LNCAP (cell line): Measurements from ENCODE around the gene RASGEF1B.

Experiments used
- TF ChIP-seq, protein P1 (sequence below): fragments of 450-650 bp; IDR thresholded peaks from 2 replicates; pipeline ENCODE4 v1.5.1; 2017; ENCODE audit warnings: mild to moderate bottlenecking

RASGEF1B gene

DNA sequence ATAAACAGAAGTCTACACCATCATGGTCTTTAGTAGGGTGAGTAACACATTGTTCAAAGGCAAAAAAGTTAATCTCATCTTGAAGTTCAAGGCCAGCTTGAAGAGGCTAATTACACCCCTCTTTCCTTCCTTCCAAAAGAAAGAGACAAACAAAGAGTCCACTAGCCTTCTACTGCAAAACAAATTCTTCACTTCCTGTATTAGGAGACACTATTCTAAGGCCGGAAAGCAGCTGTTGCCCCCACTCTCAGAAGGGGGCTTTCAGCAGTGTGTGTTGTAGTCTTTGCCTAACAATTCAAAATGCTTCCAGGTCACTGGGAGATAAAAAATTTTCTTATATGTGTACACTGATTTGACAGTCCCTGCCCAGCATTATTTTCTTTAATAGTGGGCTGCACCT is 25.1 kb downstream of the RASGEF1B start:
- TF ChIP-seq, protein P1, sequence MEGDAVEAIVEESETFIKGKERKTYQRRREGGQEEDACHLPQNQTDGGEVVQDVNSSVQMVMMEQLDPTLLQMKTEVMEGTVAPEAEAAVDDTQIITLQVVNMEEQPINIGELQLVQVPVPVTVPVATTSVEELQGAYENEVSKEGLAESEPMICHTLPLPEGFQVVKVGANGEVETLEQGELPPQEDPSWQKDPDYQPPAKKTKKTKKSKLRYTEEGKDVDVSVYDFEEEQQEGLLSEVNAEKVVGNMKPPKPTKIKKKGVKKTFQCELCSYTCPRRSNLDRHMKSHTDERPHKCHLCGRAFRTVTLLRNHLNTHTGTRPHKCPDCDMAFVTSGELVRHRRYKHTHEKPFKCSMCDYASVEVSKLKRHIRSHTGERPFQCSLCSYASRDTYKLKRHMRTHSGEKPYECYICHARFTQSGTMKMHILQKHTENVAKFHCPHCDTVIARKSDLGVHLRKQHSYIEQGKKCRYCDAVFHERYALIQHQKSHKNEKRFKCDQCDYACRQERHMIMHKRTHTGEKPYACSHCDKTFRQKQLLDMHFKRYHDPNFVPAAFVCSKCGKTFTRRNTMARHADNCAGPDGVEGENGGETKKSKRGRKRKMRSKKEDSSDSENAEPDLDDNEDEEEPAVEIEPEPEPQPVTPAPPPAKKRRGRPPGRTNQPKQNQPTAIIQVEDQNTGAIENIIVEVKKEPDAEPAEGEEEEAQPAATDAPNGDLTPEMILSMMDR, result no peak

DNA sequence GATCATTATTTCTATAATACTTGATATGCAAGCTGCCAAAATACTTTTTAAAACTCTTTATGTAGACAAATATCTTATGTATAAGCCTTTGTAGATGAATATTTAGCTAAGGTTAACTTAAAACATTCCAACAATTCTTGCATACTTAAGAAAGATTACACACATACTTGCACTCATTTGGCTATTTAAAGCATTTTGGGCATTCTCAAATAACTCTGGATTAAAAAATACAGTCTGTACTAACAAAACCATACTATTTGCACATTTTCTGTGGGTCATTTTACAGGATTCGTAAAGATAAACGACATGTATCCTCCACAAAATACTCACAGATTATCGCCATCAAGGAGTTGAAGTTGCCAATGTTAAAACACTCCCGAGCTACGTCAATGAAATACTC is 26.5 kb downstream of the RASGEF1B start:
- TF ChIP-seq, protein P1, result no peak

DNA sequence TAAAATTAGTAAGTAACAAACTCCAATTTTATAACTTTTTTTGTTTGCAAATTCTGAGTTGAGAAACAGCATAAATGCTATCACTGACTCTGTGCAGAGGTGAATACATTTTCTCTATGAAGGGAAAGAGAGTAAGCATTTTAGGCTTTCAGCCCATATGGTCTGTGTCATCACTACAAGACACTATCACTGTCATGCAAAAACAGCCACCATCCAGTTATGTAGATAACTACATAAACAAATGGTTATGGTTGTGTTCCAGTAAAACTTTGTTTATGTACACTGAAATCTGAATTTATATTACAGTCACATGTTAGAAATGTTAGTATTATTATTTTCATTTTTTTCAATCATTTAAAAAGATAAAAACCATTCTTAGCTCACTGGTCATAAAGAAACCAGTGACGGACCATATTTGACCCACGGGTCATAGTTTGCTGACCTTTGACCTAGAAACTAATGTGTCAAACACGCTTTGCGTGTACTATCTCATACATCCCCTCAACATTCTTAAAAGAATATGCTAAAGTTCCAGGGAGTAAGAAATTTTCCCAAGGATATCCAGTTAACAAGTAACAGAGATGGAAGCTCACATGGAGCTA is 29.1 kb downstream of the RASGEF1B start:
- TF ChIP-seq, protein P1, result no peak

DNA sequence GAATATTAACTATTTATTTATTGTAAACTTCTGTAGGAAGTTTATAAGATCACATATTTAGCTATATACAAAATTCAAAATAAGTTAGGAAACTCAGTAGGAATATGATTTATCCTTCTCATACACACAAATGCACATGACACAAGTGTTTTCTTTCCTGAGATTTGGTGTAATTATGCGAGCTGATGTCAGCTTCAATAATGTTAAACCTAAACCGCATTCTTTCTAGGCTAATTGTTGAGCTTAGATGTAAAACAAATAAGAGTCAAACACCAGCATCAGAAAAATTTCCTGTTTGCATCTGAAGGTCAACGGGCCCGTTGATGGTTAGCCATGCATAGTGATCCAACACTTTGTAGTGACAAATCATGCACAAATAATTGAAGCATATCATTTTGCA is 30.8 kb downstream of the RASGEF1B start:
- TF ChIP-seq, protein P1, result no peak

DNA sequence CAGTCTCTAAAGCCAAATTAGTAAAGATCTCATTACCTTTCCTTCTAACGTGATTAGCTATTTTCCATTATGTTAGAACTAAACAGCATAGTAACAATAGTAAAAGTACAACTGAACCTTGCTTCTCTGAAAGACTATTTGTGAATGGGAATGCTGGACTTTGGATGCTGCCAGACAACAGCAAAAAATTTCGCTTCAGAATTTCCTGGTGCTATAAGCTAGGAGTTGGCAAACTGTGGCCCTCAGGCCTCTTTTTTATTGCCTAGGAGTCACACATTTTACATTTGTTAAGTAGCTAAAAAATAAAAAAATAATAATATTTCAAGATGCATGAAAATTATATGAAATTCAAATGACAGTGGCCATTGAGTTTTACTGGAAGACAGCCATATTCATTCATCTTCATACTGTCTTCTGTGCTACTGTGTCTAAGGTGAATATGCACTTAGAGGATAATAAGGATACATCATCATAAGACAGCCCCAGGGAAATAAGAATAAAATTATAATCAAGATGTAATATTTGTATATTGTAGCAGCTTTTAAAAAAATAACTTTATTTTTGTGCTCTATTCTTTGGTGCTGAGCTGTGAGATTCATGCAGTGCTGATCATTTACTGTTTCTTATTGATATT is 34.6 kb downstream of the RASGEF1B start:
- TF ChIP-seq, protein P1, result no peak

DNA sequence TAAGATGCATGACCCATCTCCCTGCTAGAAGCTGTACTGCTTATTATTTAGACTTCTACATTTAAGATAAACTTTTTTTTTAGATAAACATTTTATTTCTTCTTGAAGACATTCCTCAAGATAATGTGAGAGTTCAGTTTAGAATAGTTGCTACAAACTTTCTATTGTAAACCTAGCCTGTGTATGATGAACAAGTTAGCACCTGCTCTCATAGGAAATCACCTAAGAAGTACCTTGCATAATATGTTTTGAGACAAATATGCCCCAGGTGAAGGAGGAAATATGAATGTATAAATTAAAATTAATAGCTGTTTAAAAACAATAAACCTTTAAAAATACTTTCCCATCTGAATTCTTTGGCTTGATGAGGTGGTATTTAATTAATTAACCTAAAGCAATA is 35.6 kb downstream of the RASGEF1B start:
- TF ChIP-seq, protein P1, result no peak

DNA sequence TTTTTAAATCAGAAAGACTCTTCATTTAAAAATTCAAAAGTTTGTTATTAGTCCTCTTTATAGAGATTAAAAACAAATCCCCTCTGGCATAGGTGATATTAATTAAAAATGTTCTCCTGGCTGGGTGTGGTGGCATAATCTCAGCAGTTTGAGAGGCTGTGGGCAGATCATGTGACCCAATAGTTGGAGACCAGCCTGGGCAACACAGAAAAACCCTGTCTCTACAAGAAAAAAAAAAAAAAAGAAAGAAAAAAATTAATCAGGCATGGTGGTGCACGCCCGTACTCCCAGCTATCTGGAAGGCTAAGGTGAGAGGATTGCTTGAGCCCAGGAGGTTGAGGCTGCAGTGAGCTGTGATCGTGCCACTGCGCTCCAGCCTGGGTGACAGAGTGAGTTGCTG is 38.9 kb downstream of the RASGEF1B start:
- TF ChIP-seq, protein P1, result no peak
